Colonic mucosa (tissue), 4 donors: Measurements from ENCODE around the gene DNPEP. TPM values are rescaled to one million over a fixed set of nuclear protein-coding genes. Genes with fewer than 3 reads are reported as not detected.

Experiments used
- DNase-seq: peaks from one replicate; pipeline ENCODE4 v3.0.0-alpha.2; 2020
- H3K27ac ChIP-seq: fragments of 200-600 bp; one replicate; pipeline ENCODE4 v1.8.0; 2021
- H3K27me3 ChIP-seq: fragments of 200-600 bp; one replicate; pipeline ENCODE4 v1.8.0; 2021
- H3K36me3 ChIP-seq: fragments of 200-600 bp; one replicate; pipeline ENCODE4 v1.8.0; 2021
- H3K4me1 ChIP-seq: fragments of 200-600 bp; one replicate; pipeline ENCODE4 v1.8.0; 2021; ENCODE audit warnings: mild to moderate bottlenecking
- H3K4me3 ChIP-seq: fragments of 200-600 bp; one replicate; pipeline ENCODE4 v1.8.0; 2021
- H3K9ac ChIP-seq, 2 donors: one replicate each; pipeline ENCODE4 v1.7.0; 2013; ENCODE audit warnings: control low read depth in 2 of 2, low read depth in 2 of 2, low read length in 2 of 2
- H3K9me3 ChIP-seq: fragments of 200-600 bp; one replicate; pipeline ENCODE4 v1.8.0; 2021
- CTCF ChIP-seq: fragments of 200-600 bp; IDR thresholded peaks from one replicate; pipeline ENCODE4 v1.8.0; 2022; ENCODE audit warnings: antibody characterized with exemption, mild to moderate bottlenecking
- intact Hi-C: fragments of 100-400 bp; cut with DNase I; formaldehyde crosslinking; loops from one replicate; pipeline ENCODE4 v1.14.1; 2022
- total RNA-seq, 2 donors: library from RNA; stranded (reverse); fragmentation: NEBNext Ultra II Directional in 1 of 2; extraction: Animal tissue kit (Norgen Biotek cat#: 25700) in 1 of 2; gene quantifications; one replicate each; pipeline ENCODE4 v1.2.1, GENCODE V29; 2021
- donor health status: healthy.
- donor health status: DM: no; HTN: no; CAD: no.
- donor health status: DM: no; HTN: no; CAD: no.

DNPEP gene
- total RNA-seq, 2 donors from 2014 or later = 96.1 to 96.7 TPM

DNA sequence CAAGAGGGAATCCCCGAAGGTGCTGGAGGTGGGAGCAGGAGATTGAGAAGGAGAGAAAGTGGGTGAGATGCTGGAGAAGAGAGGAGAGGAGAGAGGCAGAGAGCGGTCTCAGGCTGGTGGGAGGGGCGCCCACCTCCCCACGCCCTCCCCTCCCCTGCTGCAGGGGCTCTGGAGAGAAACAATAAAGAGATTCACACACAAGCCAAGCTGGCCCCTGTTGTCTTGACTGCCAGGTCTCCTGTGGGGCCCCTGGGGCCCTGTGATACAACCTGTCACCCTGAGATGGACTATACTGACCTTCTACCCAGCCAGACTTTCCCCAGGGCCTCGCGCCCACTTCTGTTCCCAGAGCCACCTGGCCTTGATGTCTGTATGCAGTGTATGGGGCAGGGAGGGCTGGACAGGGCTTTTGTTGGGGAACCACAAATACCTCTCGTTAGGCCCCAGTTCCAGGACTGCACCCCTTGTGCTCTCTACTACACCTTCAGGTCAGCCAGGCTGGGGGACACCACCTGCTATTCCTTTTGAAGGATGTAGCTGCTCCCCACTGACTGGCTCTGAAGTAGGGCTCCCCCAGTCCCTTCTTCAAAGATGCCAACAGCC, 38.9 kb upstream of the DNPEP start:
- no peaks in the 10 kb centered on the region for H3K36me3 ChIP-seq
- TF ChIP-seq CTCF = no peak
- DNase-seq = no peak
- H3K27me3 ChIP-seq = no peaks in the 10 kb centered on the region
- no peak overlapping the region for H3K9ac ChIP-seq
- no peak overlapping the region for H3K4me3 ChIP-seq
- no peaks in the 10 kb centered on the region for H3K4me1 ChIP-seq
- H3K9me3 ChIP-seq = no peaks in the 10 kb centered on the region
- H3K27ac ChIP-seq = no peak overlapping the region
- intact Hi-C loops = no loop called here

DNA sequence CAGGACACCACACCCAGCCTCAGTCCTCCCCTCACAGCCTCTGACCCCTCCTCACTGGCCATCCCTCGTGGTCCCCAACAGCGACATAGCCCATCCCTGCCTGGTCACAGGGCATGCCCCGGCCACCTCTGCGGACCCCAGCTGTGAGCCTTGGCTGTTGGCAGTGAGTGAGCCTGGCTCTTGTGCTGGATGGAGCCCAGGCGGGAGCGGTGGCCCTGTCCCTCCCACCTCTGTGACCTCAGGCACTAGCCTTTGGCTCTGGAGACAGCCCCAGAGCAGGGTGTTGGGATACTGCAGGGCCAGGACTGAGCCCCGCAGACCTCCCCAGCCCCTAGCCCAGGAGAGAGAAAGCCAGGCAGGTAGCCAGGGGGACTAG, 38.3 kb upstream of the DNPEP start:
- Histone ChIP-seq H3K36me3 (no peaks in the 10 kb centered on the region), H3K4me1 (no peaks in the 10 kb centered on the region), H3K27ac (no peak overlapping the region), H3K27me3 (no peaks in the 10 kb centered on the region), H3K9me3 (no peaks in the 10 kb centered on the region), H3K4me3 (no peak overlapping the region), H3K9ac (no peak overlapping the region)
- no peak for DNase-seq
- intact Hi-C loops = no loop called here
- TF ChIP-seq CTCF = no peak

GRCh38 chr2:219425238-219426067, 37.7 kb upstream of the DNPEP start:
- Histone ChIP-seq H3K9me3 (no peaks in the 10 kb centered on the region), H3K27ac (no peak overlapping the region), H3K4me3 (no peak overlapping the region), H3K9ac (no peak overlapping the region), H3K36me3 (no peaks in the 10 kb centered on the region), H3K4me1 (no peaks in the 10 kb centered on the region), H3K27me3 (no peaks in the 10 kb centered on the region)
- TF ChIP-seq CTCF = no peak
- no peak for DNase-seq
- intact Hi-C loops = no loop called here

GRCh38 chr2:219423652-219424377, 36.1 kb upstream of the DNPEP start:
- no peak for DNase-seq
- Histone ChIP-seq H3K4me3 (no peak overlapping the region), H3K36me3 (no peaks in the 10 kb centered on the region), H3K9ac (no peak overlapping the region), H3K27ac (no peak overlapping the region), H3K27me3 (peaks cover 4% of the 10 kb centered on the region), H3K4me1 (no peaks in the 10 kb centered on the region), H3K9me3 (no peaks in the 10 kb centered on the region)
- intact Hi-C loops = no loop called here
- no peak for TF ChIP-seq CTCF

- Histone ChIP-seq H3K4me3 (no peak overlapping the region), H3K36me3 (no peaks in the 10 kb centered on the region), H3K9ac (no peak overlapping the region), H3K27ac (no peak overlapping the region), H3K27me3 (peaks cover 12% of the 10 kb centered on the region), H3K9me3 (no peaks in the 10 kb centered on the region), H3K4me1 (no peaks in the 10 kb centered on the region)
- intact Hi-C loops = no loop called here
- no peak for TF ChIP-seq CTCF
- no peak for DNase-seq
These were observed 35.3 kb upstream of the DNPEP start for GRCh38 chr2:219422952-219423534.
